PFSK-1 (cell line): ENCODE measurements around the gene GRXCR2.

ENCODE experiments used
- POLR2AphosphoS5 ChIP-seq: IDR thresholded peaks from 2 replicates; pipeline ENCODE4 v1.6.1; 2012; ENCODE audit warnings: low read depth, mild to moderate bottlenecking, control low read depth, low read length, moderate library complexity
- TAF1 ChIP-seq: IDR thresholded peaks from 2 replicates; pipeline ENCODE4 v1.6.1; 2012; ENCODE audit warnings: low read length, control low read depth, borderline replicate concordance; ENCODE audit not compliant: insufficient read depth
- TF ChIP-seq, protein P1 (sequence below), 2 experiments: IDR thresholded peaks; 2 replicates each; pipeline versions ENCODE4 v1.6.1 to v1.8.0; 2011 to 2012; ENCODE audit warnings: low read depth in 2 of 2, low read length in 2 of 2, control low read depth in 1 of 2, inconsistent platforms in 1 of 2, mild to moderate bottlenecking in 1 of 2, moderate library complexity in 1 of 2; ENCODE audit not compliant: insufficient read depth in 1 of 2

DNA sequence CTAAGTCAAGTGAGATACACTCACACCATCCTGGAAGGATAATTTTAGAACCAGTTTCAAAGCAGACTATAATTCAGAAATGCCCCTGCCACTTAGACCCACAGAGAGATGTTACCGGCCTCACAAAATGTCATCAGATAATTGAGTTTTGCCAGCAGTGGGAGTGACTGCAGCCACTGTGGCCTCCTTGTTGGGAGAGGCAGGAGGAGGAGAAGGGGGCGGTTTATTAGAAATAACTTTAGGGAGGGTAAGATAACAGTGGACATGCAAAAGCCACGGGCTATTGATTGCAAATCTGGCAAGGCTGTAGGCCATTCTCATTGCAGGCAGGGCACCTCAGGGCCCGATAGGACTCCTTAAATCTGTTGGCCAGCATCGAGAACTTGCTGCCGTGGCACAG lies 13.4 kb downstream of the GRXCR2 start:
- TF ChIP-seq, protein P1, sequence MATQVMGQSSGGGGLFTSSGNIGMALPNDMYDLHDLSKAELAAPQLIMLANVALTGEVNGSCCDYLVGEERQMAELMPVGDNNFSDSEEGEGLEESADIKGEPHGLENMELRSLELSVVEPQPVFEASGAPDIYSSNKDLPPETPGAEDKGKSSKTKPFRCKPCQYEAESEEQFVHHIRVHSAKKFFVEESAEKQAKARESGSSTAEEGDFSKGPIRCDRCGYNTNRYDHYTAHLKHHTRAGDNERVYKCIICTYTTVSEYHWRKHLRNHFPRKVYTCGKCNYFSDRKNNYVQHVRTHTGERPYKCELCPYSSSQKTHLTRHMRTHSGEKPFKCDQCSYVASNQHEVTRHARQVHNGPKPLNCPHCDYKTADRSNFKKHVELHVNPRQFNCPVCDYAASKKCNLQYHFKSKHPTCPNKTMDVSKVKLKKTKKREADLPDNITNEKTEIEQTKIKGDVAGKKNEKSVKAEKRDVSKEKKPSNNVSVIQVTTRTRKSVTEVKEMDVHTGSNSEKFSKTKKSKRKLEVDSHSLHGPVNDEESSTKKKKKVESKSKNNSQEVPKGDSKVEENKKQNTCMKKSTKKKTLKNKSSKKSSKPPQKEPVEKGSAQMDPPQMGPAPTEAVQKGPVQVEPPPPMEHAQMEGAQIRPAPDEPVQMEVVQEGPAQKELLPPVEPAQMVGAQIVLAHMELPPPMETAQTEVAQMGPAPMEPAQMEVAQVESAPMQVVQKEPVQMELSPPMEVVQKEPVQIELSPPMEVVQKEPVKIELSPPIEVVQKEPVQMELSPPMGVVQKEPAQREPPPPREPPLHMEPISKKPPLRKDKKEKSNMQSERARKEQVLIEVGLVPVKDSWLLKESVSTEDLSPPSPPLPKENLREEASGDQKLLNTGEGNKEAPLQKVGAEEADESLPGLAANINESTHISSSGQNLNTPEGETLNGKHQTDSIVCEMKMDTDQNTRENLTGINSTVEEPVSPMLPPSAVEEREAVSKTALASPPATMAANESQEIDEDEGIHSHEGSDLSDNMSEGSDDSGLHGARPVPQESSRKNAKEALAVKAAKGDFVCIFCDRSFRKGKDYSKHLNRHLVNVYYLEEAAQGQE (IDR thresholded peaks at IDR 0.05; ENCODE audit: insufficient read depth in 1 of 2, low read depth in 2 of 2, low read length in 2 of 2): no peak
- TF ChIP-seq POLR2AphosphoS5 (no peak), TAF1 (no peak)
